Liver (tissue), 9 donors: ENCODE data around the gene ANKRD60. TPM values are rescaled to one million over a fixed set of nuclear protein-coding genes. Genes with fewer than 3 reads are reported as not detected.

Experiments used
- DNase-seq: peaks from one replicate; pipeline ENCODE4 v3.0.0-alpha.2; 2017; ENCODE audit warnings: low spot score
- H3K27ac ChIP-seq, 2 donors: one replicate each; pipeline ENCODE4 v1.7.0; 2013; ENCODE audit warnings: inconsistent platforms in 2 of 2, low read length in 2 of 2, control low read depth in 1 of 2, low read depth in 1 of 2, mild to moderate bottlenecking in 1 of 2
- H3K27me3 ChIP-seq, 4 donors: one replicate each; pipeline versions ENCODE4 v1.6.1 to v1.7.0; 2013; ENCODE audit warnings: low read length in 3 of 4, inconsistent platforms in 1 of 4, mild to moderate bottlenecking in 1 of 4, moderate library complexity in 1 of 4; ENCODE audit not compliant: control insufficient read depth in 4 of 4, insufficient read depth in 4 of 4
- H3K36me3 ChIP-seq, 4 donors: one replicate each; pipeline versions ENCODE4 v1.6.1 to v1.7.0; 2013; ENCODE audit warnings: low read length in 3 of 4, mild to moderate bottlenecking in 3 of 4, low read depth in 1 of 4, moderate library complexity in 1 of 4; ENCODE audit not compliant: control insufficient read depth in 4 of 4, insufficient read depth in 3 of 4
- H3K4me1 ChIP-seq, 4 donors: one replicate each; pipeline versions ENCODE4 v1.6.1 to v1.7.0; 2013; ENCODE audit warnings: low read length in 3 of 4, mild to moderate bottlenecking in 3 of 4, moderate library complexity in 1 of 4; ENCODE audit not compliant: control insufficient read depth in 4 of 4, insufficient read depth in 4 of 4
- H3K4me3 ChIP-seq, 3 donors: one replicate each; pipeline versions ENCODE4 v1.6.1 to v1.7.0; 2013; ENCODE audit warnings: low read length in 3 of 3, control low read depth in 1 of 3, low read depth in 1 of 3, mild to moderate bottlenecking in 1 of 3
- H3K9ac ChIP-seq, 2 donors: one replicate each; pipeline ENCODE4 v1.7.0; 2013; ENCODE audit warnings: low read length in 2 of 2, mild to moderate bottlenecking in 2 of 2, moderate library complexity in 2 of 2, control low read depth in 1 of 2, low read depth in 1 of 2
- H3K9me3 ChIP-seq, 4 donors: one replicate each; pipeline versions ENCODE4 v1.6.1 to v1.7.0; 2013; ENCODE audit warnings: low read length in 3 of 4; ENCODE audit not compliant: control insufficient read depth in 4 of 4
- EGR1 ChIP-seq, 2 donors: IDR thresholded peaks; 2 replicates each; pipeline ENCODE4 v1.6.1; 2016 to 2018; ENCODE audit warnings: antibody characterized with exemption in 2 of 2, low read depth in 2 of 2
- FOXA1 ChIP-seq: IDR thresholded peaks from 2 replicates; pipeline ENCODE4 v1.6.1; 2016; ENCODE audit warnings: antibody characterized with exemption
- FOXA2 ChIP-seq: IDR thresholded peaks from 2 replicates; pipeline ENCODE4 v1.6.1; 2016; ENCODE audit warnings: antibody characterized with exemption
- GABPA ChIP-seq, 2 donors: IDR thresholded peaks in 1 of 2; conservative IDR thresholded peaks in 1 of 2; 2 replicates each; pipeline ENCODE4 v1.6.1; 2016; ENCODE audit warnings: antibody characterized with exemption in 2 of 2, mild to moderate bottlenecking in 1 of 2, moderate library complexity in 1 of 2
- HNF4A ChIP-seq, 2 donors: conservative IDR thresholded peaks; 2 replicates each; pipeline ENCODE4 v1.6.1; 2016; ENCODE audit warnings: antibody characterized with exemption in 2 of 2, mild to moderate bottlenecking in 2 of 2
- HNF4G ChIP-seq: IDR thresholded peaks from 2 replicates; pipeline ENCODE4 v1.6.1; 2016; ENCODE audit warnings: antibody characterized with exemption
- JUND ChIP-seq, 2 donors: IDR thresholded peaks; 2 replicates each; pipeline ENCODE4 v1.6.1; 2016; ENCODE audit warnings: antibody characterized with exemption in 2 of 2
- MAX ChIP-seq: IDR thresholded peaks from 2 replicates; pipeline ENCODE4 v1.6.1; 2016; ENCODE audit warnings: antibody characterized with exemption
- NR2F2 ChIP-seq: IDR thresholded peaks from 2 replicates; pipeline ENCODE4 v1.6.1; 2016; ENCODE audit warnings: antibody characterized with exemption
- RAD21 ChIP-seq, 2 donors: IDR thresholded peaks; 2 replicates each; pipeline ENCODE4 v1.6.1; 2016; ENCODE audit warnings: antibody characterized with exemption in 2 of 2, mild to moderate bottlenecking in 2 of 2
- REST ChIP-seq: IDR thresholded peaks from 2 replicates; pipeline ENCODE4 v1.6.1; 2016; ENCODE audit warnings: antibody characterized with exemption, mild to moderate bottlenecking
- RXRA ChIP-seq, 2 donors: IDR thresholded peaks; 2 replicates each; pipeline ENCODE4 v1.6.1; 2017 to 2018; ENCODE audit warnings: antibody characterized with exemption in 2 of 2, mild to moderate bottlenecking in 1 of 2
- SP1 ChIP-seq: IDR thresholded peaks from 2 replicates; pipeline ENCODE4 v1.6.1; 2018; ENCODE audit warnings: antibody characterized with exemption, mild to moderate bottlenecking
- TAF1 ChIP-seq: conservative IDR thresholded peaks from 2 replicates; pipeline ENCODE4 v1.6.1; 2016; ENCODE audit warnings: antibody characterized with exemption, mild to moderate bottlenecking
- YY1 ChIP-seq: IDR thresholded peaks from 2 replicates; pipeline ENCODE4 v1.6.1; 2016; ENCODE audit warnings: antibody characterized with exemption, mild to moderate bottlenecking
- WGBS: extraction: QIAGEN DNeasy Blood & Tissue Kit; methylation state at CpG from one replicate; pipeline ENCODE4 v1.1.7; 2013; 5-methylcytosine and 5-hydroxymethylcytosine counted together
- polyA plus RNA-seq, 2 donors: library from polyadenylated mRNA; stranded (reverse) in 1 of 2; unstranded in 1 of 2; fragments of 200-250 nt in 1 of 2; fragments of >200 nt in 1 of 2; fragmentation: Nextera tagmentation in 1 of 2; extraction: Ambion mirVana in 1 of 2; gene quantifications; one replicate each; pipeline versions ENCODE4 v1.2.1 to v1.2.3, GENCODE V29; 2013 to 2015
- total RNA-seq, 2 donors: library from RNA; depleted of rRNA; stranded (reverse); fragments of >200 nt; gene quantifications; one replicate each; pipeline ENCODE4 v1.2.3, GENCODE V29; 2014
- TF ChIP-seq, protein P1 (sequence below): fragments of 150-350 bp; IDR thresholded peaks from 2 replicates; pipeline ENCODE4 v1.5.1; 2017; ENCODE audit warnings: improper control_type of control experiment, low read depth, low read length; ENCODE audit not compliant: missing input control
- TF ChIP-seq, protein P2 (sequence below): IDR thresholded peaks from 2 replicates; pipeline ENCODE4 v1.6.1; 2016; ENCODE audit warnings: antibody characterized with exemption
- TF ChIP-seq, protein P3 (sequence below): IDR thresholded peaks from 2 replicates; pipeline ENCODE4 v1.6.1; 2016; ENCODE audit warnings: antibody characterized with exemption
- donor health status: healthy.
- donor health status: healthy.
- donor health status: healthy.
- donor health status: healthy.
- donor health status: healthy.

ANKRD60 gene
- total and polyA plus RNA-seq, 4 donors = not detected

GRCh38 chr20:58245181-58245891 is 16.9 kb upstream of the ANKRD60 start:
- TF ChIP-seq JUND (IDR thresholded peaks at IDR 0.05) = no peak
- no peak for TF ChIP-seq SP1
- TF ChIP-seq HNF4A (conservative IDR thresholded peaks at IDR 0.05) = no peak
- no peak for TF ChIP-seq MAX
- no peak for TF ChIP-seq EGR1 (IDR thresholded peaks at IDR 0.05; ENCODE audit: low read depth in 2 of 2)
- TF ChIP-seq, protein P1, sequence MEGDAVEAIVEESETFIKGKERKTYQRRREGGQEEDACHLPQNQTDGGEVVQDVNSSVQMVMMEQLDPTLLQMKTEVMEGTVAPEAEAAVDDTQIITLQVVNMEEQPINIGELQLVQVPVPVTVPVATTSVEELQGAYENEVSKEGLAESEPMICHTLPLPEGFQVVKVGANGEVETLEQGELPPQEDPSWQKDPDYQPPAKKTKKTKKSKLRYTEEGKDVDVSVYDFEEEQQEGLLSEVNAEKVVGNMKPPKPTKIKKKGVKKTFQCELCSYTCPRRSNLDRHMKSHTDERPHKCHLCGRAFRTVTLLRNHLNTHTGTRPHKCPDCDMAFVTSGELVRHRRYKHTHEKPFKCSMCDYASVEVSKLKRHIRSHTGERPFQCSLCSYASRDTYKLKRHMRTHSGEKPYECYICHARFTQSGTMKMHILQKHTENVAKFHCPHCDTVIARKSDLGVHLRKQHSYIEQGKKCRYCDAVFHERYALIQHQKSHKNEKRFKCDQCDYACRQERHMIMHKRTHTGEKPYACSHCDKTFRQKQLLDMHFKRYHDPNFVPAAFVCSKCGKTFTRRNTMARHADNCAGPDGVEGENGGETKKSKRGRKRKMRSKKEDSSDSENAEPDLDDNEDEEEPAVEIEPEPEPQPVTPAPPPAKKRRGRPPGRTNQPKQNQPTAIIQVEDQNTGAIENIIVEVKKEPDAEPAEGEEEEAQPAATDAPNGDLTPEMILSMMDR = no peak
- no peak for TF ChIP-seq RXRA (IDR thresholded peaks at IDR 0.05)
- TF ChIP-seq REST = no peak
- no peak for TF ChIP-seq HNF4G
- no peak for TF ChIP-seq RAD21 (IDR thresholded peaks at IDR 0.05)
- no peak for TF ChIP-seq TAF1
- no peak for TF ChIP-seq FOXA2
- TF ChIP-seq, protein P2, sequence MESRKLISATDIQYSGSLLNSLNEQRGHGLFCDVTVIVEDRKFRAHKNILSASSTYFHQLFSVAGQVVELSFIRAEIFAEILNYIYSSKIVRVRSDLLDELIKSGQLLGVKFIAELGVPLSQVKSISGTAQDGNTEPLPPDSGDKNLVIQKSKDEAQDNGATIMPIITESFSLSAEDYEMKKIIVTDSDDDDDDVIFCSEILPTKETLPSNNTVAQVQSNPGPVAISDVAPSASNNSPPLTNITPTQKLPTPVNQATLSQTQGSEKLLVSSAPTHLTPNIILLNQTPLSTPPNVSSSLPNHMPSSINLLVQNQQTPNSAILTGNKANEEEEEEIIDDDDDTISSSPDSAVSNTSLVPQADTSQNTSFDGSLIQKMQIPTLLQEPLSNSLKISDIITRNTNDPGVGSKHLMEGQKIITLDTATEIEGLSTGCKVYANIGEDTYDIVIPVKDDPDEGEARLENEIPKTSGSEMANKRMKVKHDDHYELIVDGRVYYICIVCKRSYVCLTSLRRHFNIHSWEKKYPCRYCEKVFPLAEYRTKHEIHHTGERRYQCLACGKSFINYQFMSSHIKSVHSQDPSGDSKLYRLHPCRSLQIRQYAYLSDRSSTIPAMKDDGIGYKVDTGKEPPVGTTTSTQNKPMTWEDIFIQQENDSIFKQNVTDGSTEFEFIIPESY = no peak
- TF ChIP-seq YY1 = no peak
- no peak for TF ChIP-seq GABPA (IDR thresholded peaks at IDR 0.05 in 1 of 2, conservative IDR thresholded peaks at IDR 0.05 in 1 of 2)
- no peak for TF ChIP-seq NR2F2
- TF ChIP-seq FOXA1 = no peak
- TF ChIP-seq, protein P3, sequence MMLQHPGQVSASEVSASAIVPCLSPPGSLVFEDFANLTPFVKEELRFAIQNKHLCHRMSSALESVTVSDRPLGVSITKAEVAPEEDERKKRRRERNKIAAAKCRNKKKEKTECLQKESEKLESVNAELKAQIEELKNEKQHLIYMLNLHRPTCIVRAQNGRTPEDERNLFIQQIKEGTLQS = no peak
- Histone ChIP-seq H3K27me3 (no peaks in the 10 kb centered on the region), H3K36me3 (peaks cover 0 to 17% (median 9%) of the 10 kb centered on the region in 4 donors), H3K4me3 (no peak overlapping the region), H3K9me3 (no peaks in the 10 kb centered on the region), H3K4me1 (no peaks in the 10 kb centered on the region), H3K9ac (no peak overlapping the region), H3K27ac (no peak overlapping the region)
- 96% methylated on average over 10 of the region's 10 CpGs for WGBS
- no peak for DNase-seq
